NCI-H146 treated with DMSO at 0.1 percent for 48 hours (cell line): Measurements from ENCODE around the gene INCENP.
A peak's percentile ranks its signal among the peaks of the same experiment; 100 is the strongest.
"Not testable (repeated sequence)": the region's sequence is repeated elsewhere in the genome, so short reads cannot be mapped to it uniquely, and the experiment has no call there.

Source experiments
- DNase-seq: peaks from one replicate; lab custom pipeline; 2025; ENCODE audit not compliant: unreplicated experiment; lab: John Stamatoyannopoulos, UW

Gene INCENP

GRCh38 chr11:62123669-62124185 lies at the start of gene INCENP:
TSS of gene INCENP (plus strand) at chr11:62124011. CDS start at chr11:62128162, 4,151 bp downstream.
- DNase-seq, result peak; percentile 97

- DNase-seq, result no peak
Measured at GRCh38 chr11:62075438-62075837, 48.4 kb upstream of the INCENP start.

- no peak for DNase-seq
Measured at GRCh38 chr11:62077132-62077531, 46.7 kb upstream of the INCENP start.

DNA sequence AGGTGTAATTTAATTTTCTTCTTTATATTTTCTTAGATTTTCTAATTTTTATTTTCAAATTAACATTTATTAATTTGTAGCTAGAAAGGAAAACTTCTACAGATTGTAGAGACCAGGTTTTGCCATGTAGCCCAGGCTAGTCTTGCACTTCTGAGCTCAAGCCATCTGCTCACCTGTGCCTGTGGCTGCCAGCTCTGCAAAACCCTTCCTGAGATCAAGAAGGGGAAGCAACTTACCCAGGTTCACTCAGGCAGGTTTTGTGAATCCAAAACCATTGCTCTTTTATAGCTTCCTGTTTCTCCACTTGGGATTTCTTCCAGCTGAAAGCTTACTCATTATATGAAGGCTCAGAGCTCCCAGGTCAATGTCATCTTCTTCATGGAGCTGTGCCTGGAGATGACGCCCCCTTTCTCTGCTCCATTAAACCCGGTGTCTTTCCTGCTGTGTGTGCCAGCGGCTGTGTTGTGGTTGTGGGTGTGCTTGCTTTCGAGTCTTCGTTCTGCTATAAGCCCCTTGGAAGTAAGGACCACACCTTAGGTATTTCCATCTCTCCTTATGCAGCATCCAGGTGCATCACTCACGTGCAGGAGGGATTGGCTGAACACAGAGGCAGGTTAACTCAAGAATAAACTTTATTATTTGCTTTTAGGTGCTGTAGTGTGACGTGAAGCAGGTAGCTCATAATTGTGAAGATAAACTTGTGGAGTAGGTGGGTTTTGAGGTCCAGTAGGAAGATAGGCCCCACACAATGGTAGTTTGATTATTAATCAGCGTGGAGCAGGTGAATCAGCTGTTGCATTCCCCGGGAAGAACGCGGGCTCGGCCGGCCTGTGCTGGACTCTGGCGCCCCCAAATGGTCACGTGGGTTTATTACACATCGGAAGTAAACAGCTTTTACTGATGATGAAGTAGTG lies 42.2 kb upstream of the INCENP start:
- DNase-seq, result peak; percentile 46

DNA sequence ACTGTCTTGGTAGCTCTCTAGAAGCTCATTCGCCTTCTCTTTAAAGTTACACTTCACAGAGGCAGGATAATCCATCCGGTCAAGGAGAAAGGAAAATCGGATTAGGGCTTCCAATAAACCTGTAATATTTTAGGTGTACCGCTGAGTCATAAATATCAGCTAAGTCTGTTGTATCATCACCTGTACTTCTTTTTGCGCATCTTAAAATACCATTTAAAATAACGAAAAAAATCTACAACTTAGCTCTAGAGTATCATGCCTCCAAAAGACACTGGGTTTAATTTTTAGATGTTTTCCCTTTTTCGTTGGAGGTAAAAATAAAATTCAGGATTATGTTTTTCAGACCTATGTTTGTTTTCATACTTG lies 41.5 kb upstream of the INCENP start:
- DNase-seq, result no peak

DNA sequence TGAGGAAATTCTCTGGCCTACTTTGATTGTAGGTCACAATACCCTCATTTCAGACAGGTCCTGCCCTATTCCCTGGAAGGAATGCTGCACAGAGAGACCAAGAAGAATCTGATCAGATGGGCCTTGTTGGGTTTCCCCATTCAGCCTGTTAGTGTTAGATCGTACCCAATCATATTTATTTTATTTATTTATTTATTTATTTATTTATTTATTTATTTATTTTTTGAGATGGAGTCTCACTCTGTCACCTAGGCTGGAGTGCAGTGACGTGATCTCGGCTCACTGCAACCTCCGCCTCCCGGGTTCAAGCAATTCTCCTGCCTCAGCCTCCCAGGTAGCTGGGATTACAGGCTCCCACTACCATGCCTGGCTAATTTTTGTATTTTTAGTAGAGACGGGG lies 39.0 kb upstream of the INCENP start:
- DNase-seq, result not testable (repeated sequence)

DNA sequence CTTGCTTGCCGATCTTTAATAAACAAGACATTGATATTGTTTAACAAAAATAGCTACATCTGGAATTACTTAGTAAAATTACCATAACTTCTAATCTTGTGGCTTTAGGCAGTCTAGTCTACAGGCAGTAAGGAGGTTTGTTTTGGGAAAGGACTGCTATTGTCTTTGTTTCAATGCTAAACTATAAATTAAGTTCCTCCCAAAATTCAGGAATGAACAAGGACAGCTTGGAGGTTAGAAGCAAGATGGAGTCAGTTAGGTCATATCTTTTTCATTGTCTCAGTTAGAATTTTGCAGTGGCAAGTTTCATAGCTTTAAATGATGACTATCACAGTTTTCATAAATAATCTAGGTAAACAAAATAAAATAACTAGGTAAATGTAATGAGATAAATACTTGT lies 36.1 kb upstream of the INCENP start:
- no peak for DNase-seq

- DNase-seq, result no peak
Measured at GRCh38 chr11:62088331-62088933, 35.4 kb upstream of the INCENP start.

GRCh38 chr11:62103141-62103540 lies 20.7 kb upstream of the INCENP start:
- no peak for DNase-seq

DNA sequence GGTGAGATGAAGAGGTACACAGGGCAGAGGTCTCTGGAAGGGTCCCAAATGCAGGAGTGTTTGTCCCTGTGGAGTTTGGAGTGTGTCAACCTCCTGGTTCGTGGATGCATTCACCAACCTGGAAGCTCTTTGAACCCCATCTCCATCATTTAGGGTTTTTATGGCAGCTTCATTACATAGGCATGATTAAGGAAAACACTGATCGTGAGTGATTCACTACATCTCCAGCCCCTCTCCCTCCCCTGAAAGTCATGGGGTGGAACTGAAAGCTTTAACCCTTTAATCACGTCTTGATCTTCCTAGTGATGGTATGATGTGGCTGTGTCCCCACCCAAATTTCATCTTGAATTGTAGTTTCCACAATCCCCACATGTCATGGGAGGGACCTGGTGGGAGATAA lies 19.8 kb upstream of the INCENP start:
- no peak for DNase-seq

DNA sequence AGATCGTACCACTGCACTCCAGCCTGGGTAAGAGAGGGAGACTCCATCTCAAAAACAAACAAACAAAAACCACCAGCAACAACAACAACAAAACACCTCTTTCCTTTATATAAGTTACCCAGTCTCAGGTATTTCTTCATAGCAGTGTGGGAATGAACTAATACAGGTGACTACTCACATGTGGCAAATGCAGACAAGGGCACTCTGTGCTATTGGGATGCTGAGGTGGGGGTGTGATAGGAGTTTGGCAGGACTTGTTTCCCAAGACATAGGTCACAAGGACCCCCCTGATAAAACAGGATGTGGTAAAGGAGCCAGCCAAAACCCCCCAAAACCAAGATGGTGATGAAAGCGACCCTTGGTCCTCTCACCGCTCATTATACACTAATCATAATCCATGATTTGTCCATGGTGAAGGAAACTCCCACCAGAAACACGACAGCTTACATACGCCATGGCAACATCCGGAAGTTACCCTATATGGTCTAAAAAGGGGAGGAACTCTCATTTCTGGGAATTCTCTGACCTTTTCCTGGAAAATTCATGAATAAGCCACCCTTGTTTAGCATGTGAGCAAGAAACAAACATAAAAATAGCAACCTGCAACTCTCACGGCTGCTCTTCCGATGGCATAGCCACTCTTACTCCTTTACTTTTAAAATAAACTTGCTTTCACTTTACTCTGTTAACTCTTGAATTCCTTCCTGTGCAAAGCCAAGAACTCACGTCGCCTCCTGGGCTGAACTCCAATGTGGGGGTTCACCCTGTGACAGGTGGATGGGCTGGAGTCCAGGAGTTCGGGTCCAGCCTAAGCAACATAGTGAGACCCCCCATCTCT lies 18.8 kb upstream of the INCENP start:
- DNase-seq, result no peak

GRCh38 chr11:62105667-62106191 lies 18.1 kb upstream of the INCENP start:
- DNase-seq, result no peak

GRCh38 chr11:62108017-62108750 lies 15.6 kb upstream of the INCENP start:
- DNase-seq, result peak; percentile 56

DNA sequence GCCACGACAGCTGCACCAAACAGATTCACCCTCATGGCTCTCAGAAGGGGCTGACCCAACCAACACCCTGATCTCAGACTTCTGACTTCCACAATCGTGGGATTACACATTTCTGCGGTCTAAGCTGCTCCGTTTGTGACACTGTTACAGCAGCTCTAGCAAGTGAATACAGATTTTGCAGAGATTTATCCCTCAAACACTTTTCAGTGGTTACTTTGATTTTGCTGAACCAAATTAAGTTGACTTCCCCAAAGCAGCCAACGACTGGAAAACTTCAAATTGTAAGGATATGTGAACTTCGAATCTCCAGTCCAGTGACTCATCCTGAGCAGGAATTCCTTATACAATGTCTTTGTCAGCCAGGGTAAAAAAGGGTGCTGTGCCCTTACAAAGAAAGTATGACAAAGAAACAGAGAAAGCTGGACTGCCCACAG lies 14.8 kb upstream of the INCENP start:
- DNase-seq, result no peak

DNA sequence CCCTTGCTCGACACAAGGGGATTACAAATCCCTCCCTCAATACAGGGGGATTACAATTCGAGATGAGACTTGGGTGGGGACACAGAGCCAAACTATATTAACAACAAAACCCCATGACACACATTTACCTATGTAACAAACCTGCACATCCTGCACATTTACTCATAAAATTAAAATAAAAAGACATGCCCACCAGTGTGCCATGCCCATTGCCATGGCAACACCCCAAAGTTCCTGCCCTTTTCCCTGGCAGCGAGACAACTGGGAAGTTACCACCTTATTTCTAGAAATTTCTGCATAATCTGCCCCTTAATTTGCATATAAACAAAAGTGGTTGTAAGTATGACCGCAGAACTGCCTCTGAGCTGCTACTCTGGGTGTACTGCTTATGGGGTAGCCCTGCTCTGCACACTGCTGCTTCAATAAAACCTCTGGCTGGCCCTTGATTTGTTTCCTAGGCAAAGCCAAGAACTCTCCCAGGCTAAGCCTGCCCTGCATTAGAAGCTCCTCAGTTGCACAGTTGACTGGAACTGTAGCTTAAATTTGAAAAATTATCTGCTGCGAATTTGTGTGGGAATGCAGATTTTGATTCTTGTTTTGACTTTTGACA lies 8.6 kb upstream of the INCENP start:
- DNase-seq, result no peak

GRCh38 chr11:62116451-62116850 lies 7.4 kb upstream of the INCENP start:
- no peak for DNase-seq

GRCh38 chr11:62119569-62119968 lies 4.2 kb upstream of the INCENP start:
- DNase-seq, result no peak

- DNase-seq, result no peak
Measured at GRCh38 chr11:62120001-62120400, 3.8 kb upstream of the INCENP start.

DNA sequence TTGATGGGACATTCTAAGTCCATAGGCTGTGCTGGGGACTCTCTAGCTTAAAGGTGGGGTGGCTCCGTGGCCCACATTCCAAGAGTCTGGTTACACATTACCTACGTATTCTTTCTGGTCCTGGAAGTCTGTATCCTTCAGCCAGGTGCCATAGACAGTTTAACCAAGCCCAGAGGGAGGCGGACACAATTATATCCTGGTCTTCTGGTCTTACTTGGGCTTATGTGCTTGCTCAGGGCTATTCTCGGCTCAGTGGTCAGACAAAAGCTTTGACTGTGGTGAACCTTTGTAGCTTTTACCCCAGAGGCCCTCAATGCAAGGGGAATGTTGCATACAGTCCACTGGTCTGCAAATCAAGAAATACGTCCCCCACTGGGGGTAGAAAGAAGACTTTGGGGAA lies 3.4 kb upstream of the INCENP start:
- no peak for DNase-seq

- DNase-seq, result no peak
Measured at GRCh38 chr11:62122076-62122475, 1.7 kb upstream of the INCENP start.
